ENCODE results near the gene VSIG10L.

The VSIG10L gene

DNA sequence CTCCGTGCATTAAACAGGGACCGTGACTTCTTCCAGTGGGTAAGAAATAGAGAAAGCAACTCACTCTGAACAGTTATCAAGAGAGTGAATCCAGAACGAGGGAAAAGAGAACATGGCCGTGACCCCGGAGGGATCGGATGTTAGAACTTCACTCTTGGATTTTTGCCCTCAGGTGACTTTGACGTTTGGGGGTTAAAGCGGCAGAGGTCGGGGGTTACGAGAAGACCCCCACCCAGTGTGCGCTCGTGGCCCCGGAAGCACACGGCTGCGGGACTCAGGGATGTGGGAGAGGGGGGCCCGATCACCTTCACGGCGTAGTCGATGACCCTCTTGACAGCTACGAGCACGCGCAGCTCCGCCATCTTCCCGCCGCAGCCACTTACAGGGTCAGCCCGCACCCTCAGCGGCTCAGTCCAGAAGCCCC, 24.0 kb upstream of the VSIG10L start, which contains the start of gene ETFB:
TSS of gene ETFB (minus strand) at position 424 of the 424 bp plus-strand sequence. CDS start at position 362, 62 bp downstream.
- in situ Hi-C loops (cut with MboI; ENCODE audit: low sequenced_read_pairs) = no loop called here

DNA sequence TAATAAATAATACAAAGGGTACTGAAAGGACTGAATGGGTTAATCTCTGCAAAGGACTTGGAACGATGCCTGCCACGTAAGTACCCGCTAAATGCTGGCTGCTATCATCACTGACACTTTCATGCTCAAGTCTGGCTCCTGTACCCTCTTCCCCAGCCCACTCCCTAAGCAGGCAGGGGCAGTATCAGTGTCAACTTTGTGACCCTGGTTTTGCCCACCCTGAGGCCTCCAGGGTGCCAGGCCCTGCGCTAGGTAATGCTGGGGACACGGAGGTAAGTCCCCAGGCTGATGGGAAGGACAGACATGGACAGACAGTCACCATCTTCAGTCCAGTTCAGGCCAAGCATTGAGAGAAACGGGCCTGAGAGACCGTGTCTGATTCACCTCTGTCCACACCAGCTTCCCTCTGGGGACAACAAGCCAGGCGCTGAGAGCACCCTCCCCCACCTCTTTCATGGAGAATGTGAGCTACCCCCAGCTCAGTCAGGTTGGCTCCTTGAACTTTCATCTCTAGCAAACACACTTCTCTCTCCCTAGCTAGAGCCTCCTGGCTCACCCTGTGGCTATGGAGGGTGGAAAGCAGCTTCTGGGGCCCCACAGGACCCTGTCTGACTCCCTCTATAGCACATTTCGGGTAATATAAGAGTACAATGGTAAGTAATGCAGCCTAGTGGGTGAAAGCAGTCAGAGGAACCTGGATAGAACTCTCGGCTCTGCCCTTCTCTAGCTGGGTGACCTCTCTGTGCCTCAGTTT, 23.4 kb upstream of the VSIG10L start:
- in situ Hi-C loops (cut with MboI; ENCODE audit: low sequenced_read_pairs) = no loop called here

DNA sequence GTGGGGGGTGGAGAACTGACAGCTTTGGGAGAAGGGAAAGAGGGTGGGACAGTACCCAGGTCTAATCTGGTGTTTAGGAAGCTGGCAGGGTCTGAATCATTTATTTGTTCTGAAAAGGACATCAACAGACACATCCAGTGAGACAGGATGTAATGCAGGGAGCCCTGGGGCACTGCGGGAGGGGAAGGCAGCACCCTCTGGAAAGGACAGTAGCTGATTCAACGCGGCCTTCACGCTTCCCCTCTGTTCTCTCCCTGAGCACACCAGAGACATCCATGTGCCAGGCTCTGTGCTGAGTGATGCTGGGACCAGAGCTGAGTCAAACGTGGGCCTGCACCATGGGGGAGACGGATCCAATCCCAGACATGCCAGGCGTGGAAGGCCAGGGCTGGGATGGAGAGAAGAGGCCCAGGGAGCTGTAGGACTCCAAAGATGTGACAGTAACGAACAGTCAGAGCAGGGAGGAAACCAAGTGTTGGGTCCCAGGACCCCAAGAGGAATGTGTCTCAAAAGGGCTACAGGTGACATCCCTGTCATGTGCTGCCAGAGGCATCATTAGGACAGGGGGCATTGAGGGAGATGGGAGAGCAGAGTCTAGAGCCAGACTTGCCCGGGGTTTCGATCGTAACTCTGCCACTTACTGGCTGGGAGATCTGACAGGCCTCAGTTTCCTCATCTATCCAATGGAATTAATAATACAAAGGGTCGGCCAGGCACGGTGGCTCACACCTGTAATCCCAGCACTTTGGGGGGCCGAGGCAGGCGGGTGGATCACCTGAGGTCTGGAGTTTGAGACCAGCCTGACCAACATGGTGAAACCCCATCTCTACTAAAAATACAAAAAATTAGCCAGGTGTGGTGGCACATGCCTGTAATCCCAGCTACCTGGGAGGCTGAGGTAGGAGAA, 22.5 kb upstream of the VSIG10L start:
- in situ Hi-C loops (cut with MboI; ENCODE audit: low sequenced_read_pairs) = no loop called here

- in situ Hi-C loops (cut with MboI; ENCODE audit: low sequenced_read_pairs) = no loop called here
These were observed 19.3 kb upstream of the VSIG10L start for GRCh38 chr19:51361239-51361638.

- in situ Hi-C loops (cut with MboI; ENCODE audit: low sequenced_read_pairs) = no loop called here
These were observed 17.4 kb upstream of the VSIG10L start for GRCh38 chr19:51359294-51359693.

DNA sequence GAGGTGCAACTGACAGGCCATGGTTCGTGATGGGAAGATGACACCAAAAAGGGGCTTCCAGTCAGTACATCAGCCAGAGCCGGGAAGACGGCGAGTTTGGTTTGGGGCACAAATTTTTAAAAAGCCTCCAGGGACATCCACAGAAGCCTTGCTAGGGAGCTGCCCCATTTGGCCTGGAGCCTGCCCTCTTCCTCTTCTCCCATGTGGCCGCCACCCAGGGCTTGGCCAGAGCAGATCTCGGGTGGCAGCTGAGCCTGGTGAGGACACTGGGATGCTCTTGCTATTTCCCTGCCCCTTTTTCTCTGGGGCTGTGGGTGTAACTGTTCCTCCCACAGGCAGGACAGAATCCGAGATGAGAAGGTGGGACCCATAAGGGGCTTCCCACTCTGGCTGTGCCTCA, 16.0 kb upstream of the VSIG10L start:
- in situ Hi-C loops (cut with MboI; ENCODE audit: low sequenced_read_pairs) = no loop called here

- in situ Hi-C loops (cut with MboI; ENCODE audit: low sequenced_read_pairs) = no loop called here
These were observed 14.3 kb upstream of the VSIG10L start for GRCh38 chr19:51356159-51356801.

GRCh38 chr19:51354742-51355148, 12.8 kb upstream of the VSIG10L start:
- in situ Hi-C loops (cut with MboI; ENCODE audit: low sequenced_read_pairs) = no loop called here

DNA sequence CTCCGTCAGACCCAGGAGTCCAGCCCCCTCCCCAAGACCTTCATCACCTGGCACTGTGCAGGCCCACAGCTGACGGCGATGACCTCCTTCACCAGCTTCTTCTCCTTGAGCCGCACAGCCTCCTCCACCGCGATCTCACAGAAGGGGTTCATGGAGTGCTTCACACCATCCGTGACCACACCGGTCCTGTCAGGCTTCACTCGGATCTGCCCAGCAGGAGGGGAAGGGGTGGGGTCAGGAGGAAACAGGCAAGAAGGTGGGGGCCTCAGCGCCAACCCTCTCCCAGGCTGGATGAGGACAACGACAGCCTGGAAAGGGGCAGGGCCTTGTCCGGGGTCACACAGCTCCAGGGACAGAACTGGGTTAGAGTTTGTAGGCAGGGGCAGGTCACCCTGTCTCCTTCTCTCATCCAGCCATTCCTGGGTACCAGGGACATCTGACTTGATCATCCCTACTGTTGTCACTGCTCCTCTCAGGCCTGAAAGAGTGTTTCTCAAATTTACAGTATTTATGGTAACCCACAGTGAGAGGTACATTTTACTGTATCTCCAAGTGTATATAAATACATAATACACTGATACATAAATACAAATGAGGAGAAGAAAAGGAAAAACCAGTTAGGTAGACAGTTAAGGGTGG, 12.3 kb upstream of the VSIG10L start:
- in situ Hi-C loops (cut with MboI; ENCODE audit: low sequenced_read_pairs) = no loop called here

GRCh38 chr19:51352783-51353360, 10.9 kb upstream of the VSIG10L start:
- in situ Hi-C loops (cut with MboI; ENCODE audit: low sequenced_read_pairs) = no loop called here

DNA sequence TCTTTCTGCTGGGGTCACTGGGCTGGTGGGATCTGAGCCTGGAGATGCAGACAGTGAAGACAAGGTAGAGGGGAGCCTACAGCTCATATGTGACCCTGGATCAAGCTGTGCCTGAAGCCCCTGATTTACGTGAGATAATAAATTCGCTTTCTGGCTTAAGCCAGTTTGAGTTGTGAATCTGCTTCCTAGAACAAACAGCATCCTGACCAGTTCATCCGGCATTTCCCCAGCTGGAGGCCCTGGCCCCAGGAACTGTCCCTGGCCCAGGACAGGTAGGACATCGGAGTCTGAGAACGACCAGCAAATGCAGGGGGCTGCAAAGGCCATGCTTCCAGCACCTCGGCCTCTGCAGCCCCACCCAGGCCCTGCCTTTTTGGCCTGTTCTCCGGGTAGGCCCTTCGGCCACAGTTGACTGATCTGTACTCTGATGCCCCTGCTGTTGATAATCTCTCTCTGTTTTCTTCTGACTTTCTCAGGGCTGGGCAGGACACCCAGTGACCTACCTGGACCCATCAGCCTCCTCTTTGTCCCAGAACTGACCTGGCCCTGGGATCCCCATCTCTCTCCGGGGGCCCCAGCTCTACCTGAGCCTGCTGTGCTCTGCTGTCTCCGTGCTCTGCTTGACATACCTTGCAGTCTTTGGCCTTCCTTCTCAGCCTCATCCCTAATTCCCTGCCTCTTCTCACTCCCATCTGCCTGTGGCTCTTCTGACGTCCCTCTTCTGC, 9.5 kb upstream of the VSIG10L start:
- in situ Hi-C loops (cut with MboI; ENCODE audit: low sequenced_read_pairs) = no loop called here

- in situ Hi-C loops (cut with MboI; ENCODE audit: low sequenced_read_pairs) = no loop called here
These were observed 5.4 kb upstream of the VSIG10L start for GRCh38 chr19:51347209-51347928.

DNA sequence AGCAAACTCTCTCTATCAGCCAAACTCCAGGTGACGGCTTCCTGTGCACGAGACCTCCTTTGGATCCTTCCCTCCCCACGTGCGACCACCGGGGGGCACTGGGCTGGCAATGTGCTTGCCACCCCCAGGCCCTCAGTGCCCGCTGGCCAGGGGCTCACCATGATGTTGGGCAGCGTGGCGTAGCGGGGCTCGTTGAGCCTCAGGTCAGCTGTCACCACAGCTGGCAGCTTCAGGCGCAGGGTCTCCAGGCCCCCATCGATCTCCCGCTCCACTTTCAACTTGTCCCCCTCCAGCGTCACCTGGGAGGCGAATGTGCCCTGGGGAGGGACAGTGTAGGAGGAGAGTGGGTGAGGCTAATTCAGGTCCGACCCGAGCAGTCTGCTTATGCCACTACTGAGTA, 4.8 kb upstream of the VSIG10L start:
- in situ Hi-C loops (cut with MboI; ENCODE audit: low sequenced_read_pairs) = no loop called here

DNA sequence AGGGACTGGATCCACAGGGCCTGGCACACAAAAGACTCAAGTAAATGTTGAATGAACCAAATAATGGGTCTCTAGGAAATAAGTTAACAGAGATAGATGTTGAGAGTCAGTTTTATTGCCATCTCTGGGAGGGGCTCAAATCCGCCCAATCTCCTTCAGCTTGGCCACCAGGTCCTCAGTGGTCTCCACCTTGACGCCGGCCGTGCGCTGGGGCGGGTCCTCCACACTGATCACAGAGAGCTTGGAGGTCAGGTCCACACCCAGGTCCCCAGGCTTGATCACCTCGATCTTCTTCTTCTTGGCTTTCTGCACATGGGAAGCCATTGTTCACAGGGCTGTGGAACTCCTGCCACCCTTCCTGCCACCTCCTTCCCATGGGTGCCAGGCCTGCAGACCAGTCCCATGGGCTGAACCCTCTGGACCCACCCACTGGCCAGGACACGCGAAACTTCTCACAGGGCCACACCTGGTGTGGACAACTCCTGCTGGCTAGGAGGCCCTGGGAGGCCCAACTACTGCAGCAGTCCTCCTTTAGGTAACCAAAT, 3.2 kb upstream of the VSIG10L start:
- in situ Hi-C loops (cut with MboI; ENCODE audit: low sequenced_read_pairs) = no loop called here

GRCh38 chr19:51342631-51343569, 961 bp upstream of the VSIG10L start:
- in situ Hi-C loops (cut with MboI; ENCODE audit: low sequenced_read_pairs) = no loop called here

DNA sequence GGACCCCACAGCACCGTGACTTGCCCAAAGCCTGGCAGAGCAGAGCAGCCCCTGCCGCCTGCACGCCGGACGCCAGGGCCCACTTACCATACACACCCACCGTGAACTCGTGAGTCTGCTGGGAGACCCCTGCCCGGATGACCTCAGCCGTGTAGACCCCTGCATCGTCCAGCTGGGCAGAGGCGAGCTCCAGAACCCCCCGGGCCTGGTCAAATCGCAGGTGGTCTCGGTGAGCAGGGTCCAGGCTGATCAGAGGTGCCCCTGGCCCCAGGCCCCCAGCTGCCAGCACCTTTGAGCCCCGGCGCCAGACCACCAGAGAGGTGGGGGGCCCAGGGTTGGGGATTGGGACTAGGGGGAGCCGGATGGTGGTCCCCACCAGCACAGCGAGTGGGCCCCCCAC, 873 bp downstream of the VSIG10L start:
- in situ Hi-C loops (cut with MboI; ENCODE audit: low sequenced_read_pairs) = no loop called here

DNA sequence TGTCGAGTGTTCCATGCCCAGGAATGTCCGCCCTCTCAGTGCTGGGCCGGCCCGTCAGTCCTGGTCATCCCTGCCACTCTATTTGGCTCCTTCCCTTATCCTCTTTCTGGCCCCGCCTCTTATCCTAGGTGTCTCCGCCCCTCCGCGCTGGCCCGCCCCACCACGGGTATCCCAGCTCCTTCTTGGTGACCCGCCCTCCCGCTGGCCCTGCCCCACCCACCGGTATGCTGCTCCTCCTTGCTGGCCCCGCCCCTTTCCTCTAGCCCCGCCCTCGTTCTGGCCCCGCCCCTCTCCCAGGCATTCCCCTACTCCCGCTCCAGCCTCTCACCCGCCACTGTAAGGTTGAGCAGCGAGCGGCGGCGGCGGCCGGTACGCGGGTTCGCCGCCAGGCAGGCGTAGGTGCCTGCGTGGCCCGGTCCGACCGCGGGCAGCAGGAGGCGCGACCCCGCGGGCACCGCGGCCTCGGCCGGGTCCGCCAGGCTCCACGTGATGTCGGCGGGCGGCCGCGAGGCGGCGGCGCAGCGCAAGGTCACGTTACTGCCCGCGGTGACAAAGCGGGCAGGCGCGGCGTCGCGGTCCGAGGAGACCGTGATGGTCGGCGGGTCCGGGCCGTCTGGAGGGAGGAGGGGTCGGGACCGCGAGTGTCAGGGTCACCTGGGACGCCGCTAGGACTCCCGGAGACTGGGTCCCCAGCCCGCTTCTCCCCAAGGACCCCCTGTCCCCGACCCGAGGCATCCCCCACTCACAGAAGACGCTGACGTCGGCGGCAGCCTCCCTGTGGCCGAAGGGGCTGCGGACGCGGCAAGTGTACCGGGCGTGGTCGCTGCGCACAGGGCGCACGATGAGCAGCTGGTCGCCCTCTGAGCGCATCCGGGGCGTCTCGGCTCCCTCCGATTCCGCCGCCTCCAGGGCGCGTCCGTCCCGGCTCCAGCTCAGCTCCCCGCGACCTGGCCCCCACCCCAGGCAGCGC, 2.0 kb downstream of the VSIG10L start:
- in situ Hi-C loops (cut with MboI; ENCODE audit: low sequenced_read_pairs) = loop anchor here (10.0 kb wide), 1 partner anchor 315 kb away; no protein-coding TSS in a partner anchor

Measured in HL-60/S4 (cell line).